Renal cortical epithelial cell (primary cell): ENCODE results near the gene LRRC61. TPM values are rescaled to one million over a fixed set of nuclear protein-coding genes. Genes with fewer than 3 reads are reported as not detected.
"Not testable (repeated sequence)": the region's sequence is repeated elsewhere in the genome, so short reads cannot be mapped to it uniquely, and the experiment has no call there.

Experiments used
- DNase-seq: peaks from one replicate; pipeline ENCODE4 v3.0.0-alpha.2; 2011; ENCODE audit warnings: low read depth
- total RNA-seq: library from RNA; depleted of rRNA; stranded (reverse); fragments of >200 nt; gene quantifications from 2 replicates; pipeline ENCODE4 v1.2.3, GENCODE V29; 2014

Gene LRRC61
- total RNA-seq, 1 donor from 2014 or later: 86.5 TPM

DNA sequence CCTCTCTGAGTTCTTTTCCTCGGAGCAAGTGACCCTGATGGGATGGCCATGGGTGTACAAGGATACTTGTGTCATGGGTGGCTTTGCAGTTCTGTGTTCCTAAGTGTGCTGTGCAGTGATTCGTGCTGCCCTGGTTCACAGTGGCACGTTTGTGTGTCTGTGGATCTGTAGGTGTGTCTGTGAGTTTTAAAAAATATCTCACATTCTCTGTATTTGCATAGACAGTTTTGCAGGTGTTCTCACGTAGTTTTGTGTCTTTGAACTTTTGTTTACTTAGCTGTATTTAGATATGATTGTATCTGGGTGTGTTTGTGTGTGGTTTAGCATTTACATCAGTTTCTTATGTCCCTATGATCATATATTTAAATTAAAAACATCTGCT is 59.7 kb downstream of the LRRC61 start:
- no peak for DNase-seq

DNA sequence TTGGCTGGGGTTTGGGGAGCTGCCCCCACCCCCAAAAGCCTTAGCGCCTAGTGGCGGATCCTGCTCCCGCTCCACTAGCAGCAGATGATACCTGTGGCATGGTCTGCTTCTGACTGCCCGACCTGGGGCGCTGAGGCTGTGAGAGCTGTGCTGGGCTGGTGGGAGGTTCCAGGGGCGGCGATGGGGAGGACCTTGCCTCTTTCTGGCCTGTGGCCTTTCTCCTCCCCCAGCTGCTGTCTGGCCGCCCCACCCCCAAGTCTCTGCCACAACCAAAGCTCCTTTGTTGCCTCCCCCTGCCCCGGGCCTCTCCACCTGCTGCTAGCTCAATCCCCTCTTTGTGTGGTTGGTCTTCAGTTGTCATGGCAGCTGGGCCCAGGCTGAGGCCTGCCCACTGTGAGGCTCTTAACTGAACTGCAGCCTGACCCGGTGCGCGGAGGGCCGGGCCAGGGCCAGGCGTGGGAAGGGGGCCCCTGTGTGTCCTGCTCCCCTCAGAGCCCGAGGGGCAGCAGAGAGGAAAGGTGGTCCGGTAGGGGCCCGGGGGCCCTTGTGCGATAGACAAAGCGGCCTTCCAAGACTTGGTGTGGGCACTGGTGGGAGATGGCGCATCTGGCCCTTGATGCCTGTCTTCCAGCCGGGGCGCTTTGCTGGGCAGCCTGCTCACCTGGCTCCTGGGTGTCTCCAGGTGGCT is 60.7 kb downstream of the LRRC61 start:
- DNase-seq: no peak

DNA sequence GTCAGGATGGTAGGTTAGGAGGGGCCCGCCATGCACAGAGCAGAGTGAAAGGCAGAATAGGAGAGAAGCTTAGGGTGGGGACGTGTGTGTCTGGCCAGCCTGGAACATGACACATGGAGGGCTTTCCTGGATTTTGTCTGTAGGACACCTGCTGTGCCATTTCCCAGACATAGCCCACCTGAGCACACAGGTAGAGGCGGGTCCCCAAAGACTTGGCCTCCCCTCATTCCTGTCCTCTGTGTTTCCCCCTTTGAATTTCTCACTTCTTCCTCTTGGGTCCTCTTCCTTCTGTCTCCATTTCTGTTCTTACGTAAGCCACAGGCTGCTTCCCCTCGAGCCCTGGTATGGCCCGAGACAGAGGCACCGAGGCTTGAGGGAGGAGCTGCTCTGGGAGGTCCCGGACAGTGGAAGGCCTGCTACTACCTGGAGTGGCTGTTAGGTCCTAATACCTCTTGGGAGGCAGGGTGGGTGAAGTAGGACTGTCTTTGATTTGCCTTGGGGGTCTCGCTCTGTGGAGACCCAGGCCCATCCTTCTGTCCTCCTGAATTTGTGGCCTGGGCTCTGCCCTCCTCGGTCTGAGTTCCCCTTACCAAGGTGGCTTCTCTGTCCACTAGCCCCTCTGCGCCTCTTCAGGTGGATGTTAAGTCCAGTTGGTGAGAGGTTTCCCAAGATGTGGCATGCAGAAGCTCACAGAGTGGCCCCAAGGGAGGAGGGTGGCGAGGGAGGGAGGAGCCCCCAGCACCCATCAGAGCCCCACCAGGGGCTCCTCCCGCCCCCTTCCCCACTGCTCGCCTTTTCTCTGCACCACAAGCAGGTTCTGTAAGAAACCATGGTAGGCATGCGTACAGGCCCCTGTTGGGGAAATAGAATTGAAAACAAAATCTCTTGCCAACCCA is 61.5 kb downstream of the LRRC61 start:
- DNase-seq: no peak

DNA sequence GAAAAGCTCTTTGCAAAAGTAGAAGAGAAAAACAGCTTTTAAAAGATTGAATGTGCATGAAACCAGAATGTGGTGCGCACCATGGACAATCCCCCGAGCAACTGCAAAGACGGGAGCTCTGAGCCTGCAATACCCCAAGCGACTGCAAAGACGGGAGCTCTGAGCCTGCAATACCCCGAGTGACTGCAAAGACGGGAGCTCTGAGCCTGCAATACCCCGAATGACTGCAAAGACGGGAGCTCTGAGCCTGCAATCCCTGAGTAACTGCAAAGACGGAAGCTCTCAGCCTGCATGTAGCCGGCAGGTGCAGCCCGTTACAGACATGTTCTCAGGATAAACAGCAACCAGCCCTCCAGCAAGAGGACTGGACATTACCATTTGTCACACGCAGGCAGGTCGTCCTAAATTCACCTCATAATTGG is 62.2 kb downstream of the LRRC61 start:
- DNase-seq: no peak

DNA sequence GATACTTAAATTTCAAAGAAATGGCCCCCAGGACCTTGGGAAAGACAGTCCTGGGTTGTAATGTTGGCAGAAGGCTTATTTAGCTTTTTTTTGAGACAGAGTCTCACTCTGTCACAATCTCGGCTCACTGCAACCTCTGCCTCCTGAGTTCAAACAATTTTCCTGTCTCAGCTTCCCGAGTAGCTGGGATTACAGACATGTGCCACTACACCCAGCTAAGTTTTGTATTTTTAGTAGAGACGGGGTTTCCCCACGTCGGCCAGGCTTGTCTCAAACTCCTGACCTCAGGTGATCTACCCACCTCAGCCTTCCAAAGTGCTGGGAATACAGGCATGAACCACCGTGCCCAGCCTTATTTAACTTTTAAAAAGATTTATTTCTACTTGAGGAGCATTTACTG is 62.7 kb downstream of the LRRC61 start:
- not testable (repeated sequence) for DNase-seq

Other genes starting within 250 kb of the LRRC61 start
- 40.1 and 81.8 TPM in 2 replicates for gene ACTR3C, start 190 bp downstream of the LRRC61 start, total RNA-seq
- gene RARRES2, start 18.3 kb downstream of the LRRC61 start, total RNA-seq: 28.5 and 161 TPM in 2 replicates
- gene REPIN1, start 45.5 kb downstream of the LRRC61 start, total RNA-seq: 39.6 and 77.0 TPM in 2 replicates
- 4.7 and 5.0 TPM in 2 replicates for gene ZNF775, start 56.0 kb downstream of the LRRC61 start, total RNA-seq
- gene GIMAP8, start 127.3 kb downstream of the LRRC61 start, total RNA-seq: 0.15 and 0.17 TPM in 2 replicates
- 0.05 and 0.35 TPM in 2 replicates for gene GIMAP7, start 191.5 kb downstream of the LRRC61 start, total RNA-seq
- 2.1 TPM in 1 of 2 replicates, not detected in the other for gene GIMAP4, start 244.0 kb downstream of the LRRC61 start, total RNA-seq